GM12878 (cell line): ENCODE measurements around the gene DISC1. TPM values are rescaled to one million over a fixed set of nuclear protein-coding genes. Genes with fewer than 3 reads are reported as not detected.

Experiments
- ATAC-seq: fragments of 200-7000 bp; cut with Tn5 transposase; 3 replicates; pipeline ENCODE4 v1.9.1; 2020; ENCODE audit warnings: mild to moderate bottlenecking, moderate library complexity
- BruUV-seq: library from RNA; stranded (reverse); fragments of 400-500 nt; replicated peaks from 2 replicates; lab custom pipeline; 2021; lab: Mats Ljungman, UMichigan
- CTCF ChIA-PET: fragments of 300-600 bp; sonication (Branson Sonifier 250); formaldehyde crosslinking; extraction: SDS; loops from one replicate; lab custom pipeline; 2021; ENCODE audit warnings: inconsistent platforms; lab: Yijun Ruan, JAX
- POLR2A ChIA-PET: fragments of 350-600 bp; formaldehyde crosslinking; extraction: SDS; loops from one replicate; lab custom pipeline; 2021; ENCODE audit warnings: inconsistent platforms; lab: Charles Lee
- RAD21 ChIA-PET: fragments of 300-600 bp; sonication (Branson Sonifier 250); formaldehyde crosslinking; loops from one replicate; lab custom pipeline; 2023; ENCODE audit warnings: antibody characterized with exemption; ENCODE audit not compliant: unreplicated experiment; lab: Charles Lee
- SMC1A ChIA-PET: fragments of 300-600 bp; sonication (Branson Sonifier 250); formaldehyde crosslinking; loops from one replicate; lab custom pipeline; 2023; ENCODE audit not compliant: unreplicated experiment, uncharacterized antibody; lab: Charles Lee
- DNase-seq: peaks from one replicate; pipeline ENCODE4 v3.0.0-alpha.2; 2011; ENCODE audit warnings: low read depth, low spot score
- FAIRE-seq: peaks from 3 replicates; lab custom pipeline; 2011; peaks lifted over from hg19 to GRCh38; lab: Jason Lieb, UNC
- H2AFZ ChIP-seq: 2 replicates; pipeline ENCODE4 v1.6.0; 2011; ENCODE audit warnings: low read depth, low read length, control low read depth; ENCODE audit not compliant: control insufficient read depth
- H3K27ac ChIP-seq: 2 replicates; pipeline ENCODE4 v1.5.1; 2011; ENCODE audit warnings: control low read depth; ENCODE audit not compliant: control insufficient read depth, insufficient read depth
- H3K27me3 ChIP-seq, 2 experiments: replicated peaks in 1 of 2; 2 replicates each; pipeline versions ENCODE4 v1.6.0 to v1.6.1; 2011; ENCODE audit warnings: low read length in 1 of 2; ENCODE audit not compliant: control insufficient read depth in 2 of 2, insufficient read depth in 2 of 2
- H3K36me3 ChIP-seq, 2 experiments: 2 replicates each; pipeline ENCODE4 v1.5.1; 2011; ENCODE audit warnings: low read length in 1 of 2; ENCODE audit not compliant: control insufficient read depth in 2 of 2, insufficient read depth in 2 of 2
- H3K4me1 ChIP-seq: 2 replicates; pipeline ENCODE4 v1.6.1; 2011; ENCODE audit warnings: mild to moderate bottlenecking, low read length, moderate library complexity, mixed read lengths; ENCODE audit not compliant: control insufficient read depth, insufficient read depth
- H3K4me2 ChIP-seq: 2 replicates; pipeline ENCODE4 v1.6.0; 2011; ENCODE audit warnings: control low read depth; ENCODE audit not compliant: control insufficient read depth, insufficient read depth
- H3K4me3 ChIP-seq: fragments of 200-600 bp; sonication (generic); 2 replicates; pipeline ENCODE4 v1.5.1; 2016
- H3K79me2 ChIP-seq: 2 replicates; pipeline ENCODE4 v1.6.0; 2011; ENCODE audit warnings: low read length; ENCODE audit not compliant: control insufficient read depth, insufficient read depth
- H3K9ac ChIP-seq: 2 replicates; pipeline ENCODE4 v1.8.0; 2011; ENCODE audit warnings: low read length, control low read depth, mixed read lengths; ENCODE audit not compliant: control insufficient read depth, insufficient read depth
- H3K9me3 ChIP-seq: replicated peaks from 3 replicates; pipeline ENCODE4 v1.5.1; 2011; ENCODE audit warnings: mild to moderate bottlenecking, low read length; ENCODE audit not compliant: control insufficient read depth, insufficient read depth
- H4K20me1 ChIP-seq: 2 replicates; pipeline ENCODE4 v1.6.0; 2011; ENCODE audit not compliant: control insufficient read depth, insufficient read depth
- BCL3 ChIP-seq: IDR thresholded peaks from 2 replicates; pipeline ENCODE4 v1.6.1; 2011; ENCODE audit warnings: borderline replicate concordance, low read depth, mild to moderate bottlenecking, moderate library complexity, low read length; ENCODE audit not compliant: insufficient read depth, poor library complexity, severe bottlenecking
- ESRRA ChIP-seq: IDR thresholded peaks from 2 replicates; pipeline ENCODE4 v1.6.1; 2012; ENCODE audit warnings: mild to moderate bottlenecking, low read length, improper control_type of control experiment
- FOXM1 ChIP-seq: IDR thresholded peaks from 2 replicates; pipeline ENCODE4 v1.6.1; 2012; ENCODE audit warnings: low read depth, mild to moderate bottlenecking, inconsistent platforms, low read length, moderate library complexity
- HSF1 ChIP-seq: fragments of 150-350 bp; IDR thresholded peaks from 2 replicates; pipeline ENCODE4 v1.6.1; 2014; ENCODE audit warnings: mild to moderate bottlenecking, low read depth, low read length
- IKZF2 ChIP-seq, 2 experiments: fragments of 450-650 bp; IDR thresholded peaks; 2 replicates each; pipeline ENCODE4 v1.6.1; 2017; ENCODE audit warnings: mild to moderate bottlenecking in 2 of 2, moderate library complexity in 2 of 2
- JUNB ChIP-seq: IDR thresholded peaks from 2 replicates; pipeline ENCODE4 v1.6.1; 2016; ENCODE audit warnings: antibody characterized with exemption, mild to moderate bottlenecking
- PKNOX1 ChIP-seq: fragments of 450-650 bp; IDR thresholded peaks from 2 replicates; pipeline ENCODE4 v1.6.1; 2016; ENCODE audit warnings: mild to moderate bottlenecking
- PML ChIP-seq: IDR thresholded peaks from 2 replicates; pipeline ENCODE4 v1.6.1; 2012; ENCODE audit warnings: low read length, inconsistent platforms
- POLR2A ChIP-seq: IDR thresholded peaks from 2 replicates; pipeline ENCODE4 v1.6.1; 2011; ENCODE audit warnings: low read depth, mild to moderate bottlenecking, low read length
- POU2F2 ChIP-seq: IDR thresholded peaks from 3 replicates; pipeline ENCODE4 v1.6.1; 2011; ENCODE audit warnings: low read depth, mild to moderate bottlenecking, low read length, borderline replicate concordance
- RAD21 ChIP-seq: IDR thresholded peaks from 2 replicates; pipeline ENCODE4 v1.6.1; 2011; ENCODE audit warnings: mild to moderate bottlenecking, low read depth, low read length, moderate library complexity; ENCODE audit not compliant: insufficient read depth
- SMAD1 ChIP-seq: fragments of 450-650 bp; IDR thresholded peaks from 2 replicates; pipeline ENCODE4 v1.6.1; 2018; ENCODE audit warnings: mild to moderate bottlenecking, low read depth; ENCODE audit not compliant: partially characterized antibody
- SP1 ChIP-seq: IDR thresholded peaks from one replicate; pipeline ENCODE4 v1.6.1; 2011; ENCODE audit warnings: low read depth, low read length
- SUZ12 ChIP-seq: fragments of 200-600 bp; sonication (generic); IDR thresholded peaks from one replicate; pipeline ENCODE4 v1.6.1; 2018; ENCODE audit warnings: antibody characterized with exemption, mild to moderate bottlenecking; ENCODE audit not compliant: unreplicated experiment
- TARDBP ChIP-seq: IDR thresholded peaks from 2 replicates; pipeline ENCODE4 v1.6.1; 2016; ENCODE audit warnings: borderline replicate concordance
- ZBTB33 ChIP-seq: fragments of 450-650 bp; IDR thresholded peaks from 2 replicates; pipeline ENCODE4 v1.6.1; 2017; ENCODE audit warnings: mild to moderate bottlenecking
- ZSCAN29 ChIP-seq: fragments of 450-650 bp; IDR thresholded peaks from 2 replicates; pipeline ENCODE4 v1.6.1; 2017; ENCODE audit warnings: mild to moderate bottlenecking, moderate library complexity
- WGBS: methylation state at CpG from one replicate; pipeline ENCODE4 v1.1.6; 2016; ENCODE audit warnings: low lambda C conversion rate; ENCODE audit not compliant: insufficient replicate concordance, insufficient coverage; ENCODE audit errors: missing lambda C conversion rate; 5-methylcytosine and 5-hydroxymethylcytosine counted together
- in situ Hi-C: fragments of 300-500 bp; cut with MboI; formaldehyde crosslinking; loops from 9 replicates; pipeline ENCODE4 v1.14.3; 2018; ENCODE audit warnings: mixed read lengths
- intact Hi-C: fragments of 100-400 bp; cut with micrococcal nuclease; formaldehyde crosslinking; loops from one replicate; pipeline ENCODE4 v1.14.2; 2022; ENCODE audit not compliant: unreplicated experiment
- polyA plus RNA-seq, 11 experiments: library from polyadenylated mRNA; depleted of rRNA in 4 of 11; unstranded in 6 of 11; stranded (reverse) in 5 of 11; fragments of >200 nt; fragmentation: Nextera tagmentation in 4 of 11; fragmentation: Illumina TruSeq in 1 of 11; extraction: Ambion mirVana in 4 of 11; extraction: Trizol in 1 of 11; gene quantifications; 1 replicate in 1 of 11; 2 replicates in 10 of 11; pipeline versions ENCODE4 v1.2.1 to v1.2.3, GENCODE V29; 2011 to 2016; ENCODE audit warnings: inconsistent platforms in 2 of 11, missing spikeins in 2 of 11, low read depth in 1 of 11
- total RNA-seq, 4 experiments: library from RNA; depleted of rRNA in 3 of 4; stranded (reverse); fragments of >200 nt in 3 of 4; fragmentation: Illumina TruSeq in 1 of 4; extraction: Trizol in 1 of 4; gene quantifications; 2 replicates each; pipeline versions ENCODE4 v1.2.1 to v1.2.3, GENCODE V29; 2013 to 2021

DISC1 gene
- total and polyA plus RNA-seq, 10 of the 15 experiments (the other 5 are each of a cell fraction or from before 2014, with no cell fraction given) = 0.05 to 0.72 (median 0.19) TPM; not detected in 1

GRCh38 chr1:232014941-232015340 lies 388.4 kb downstream of the DISC1 start:
- in situ Hi-C loops = no loop called here
- Histone ChIP-seq H3K36me3 (no peaks in the 10 kb centered on the region), H2AFZ (no peak overlapping the region), H3K4me3 (no peak overlapping the region), H3K4me2 (no peak overlapping the region), H3K4me1 (no peaks in the 10 kb centered on the region), H3K27ac (no peak overlapping the region)
- intact Hi-C loops = no loop called here
- BruUV-seq = no TSS peak
- FAIRE-seq = no peak
- ChIA-PET CTCF (no interaction called here), SMC1A (no interaction called here)
- ATAC-seq = no peak
- TF ChIP-seq FOXM1 (no peak), TARDBP (no peak), POLR2A (no peak), PML (no peak), HSF1 (no peak), PKNOX1 (no peak), IKZF2 (IDR thresholded peaks at IDR 0.05) (no peak), ESRRA (no peak), SUZ12 (no peak), BCL3 (no peak), SMAD1 (no peak), ZSCAN29 (no peak), POU2F2 (no peak), SP1 (no peak), JUNB (no peak), RAD21 (no peak), ZBTB33 (no peak)
- TF ChIP-seq, all 136 proteins: peak for 0
- Histone ChIP-seq H3K79me2 (no peaks in the 10 kb centered on the region), H3K9ac (no peak overlapping the region), H3K27me3 (no peaks in the 10 kb centered on the region; a peak in 2 of 4 replicates), H4K20me1 (no peaks in the 10 kb centered on the region), H3K9me3 (no peaks in the 10 kb centered on the region)
- no peak for DNase-seq
- WGBS = 1% methylated on average over 4 of the region's 4 CpGs
- ChIA-PET POLR2A (no interaction called here), RAD21 (no interaction called here)
